ENCODE data around the gene CNTNAP2.

Gene CNTNAP2

DNA sequence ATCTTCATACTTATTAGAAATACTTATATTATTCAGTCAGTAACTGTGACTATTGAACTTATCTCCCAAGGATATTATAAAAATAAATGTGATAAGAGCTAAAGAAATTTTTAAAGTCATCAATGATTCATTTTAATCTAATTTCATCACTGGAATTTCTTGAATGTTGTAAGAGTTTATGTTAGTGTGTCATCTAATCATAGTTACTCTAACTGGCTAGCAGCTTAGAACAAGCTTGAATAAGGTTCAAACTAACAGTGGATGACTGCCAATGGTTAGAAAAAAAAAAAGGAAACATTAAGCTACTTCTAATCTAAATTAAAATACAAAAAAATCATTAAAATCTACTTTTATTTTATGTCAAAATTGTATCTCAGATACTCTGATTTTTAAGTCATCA is 1066.3 kb downstream of the CNTNAP2 start:
- no peak overlapping the region for H3K27ac ChIP-seq
- TF ChIP-seq, protein P1, sequence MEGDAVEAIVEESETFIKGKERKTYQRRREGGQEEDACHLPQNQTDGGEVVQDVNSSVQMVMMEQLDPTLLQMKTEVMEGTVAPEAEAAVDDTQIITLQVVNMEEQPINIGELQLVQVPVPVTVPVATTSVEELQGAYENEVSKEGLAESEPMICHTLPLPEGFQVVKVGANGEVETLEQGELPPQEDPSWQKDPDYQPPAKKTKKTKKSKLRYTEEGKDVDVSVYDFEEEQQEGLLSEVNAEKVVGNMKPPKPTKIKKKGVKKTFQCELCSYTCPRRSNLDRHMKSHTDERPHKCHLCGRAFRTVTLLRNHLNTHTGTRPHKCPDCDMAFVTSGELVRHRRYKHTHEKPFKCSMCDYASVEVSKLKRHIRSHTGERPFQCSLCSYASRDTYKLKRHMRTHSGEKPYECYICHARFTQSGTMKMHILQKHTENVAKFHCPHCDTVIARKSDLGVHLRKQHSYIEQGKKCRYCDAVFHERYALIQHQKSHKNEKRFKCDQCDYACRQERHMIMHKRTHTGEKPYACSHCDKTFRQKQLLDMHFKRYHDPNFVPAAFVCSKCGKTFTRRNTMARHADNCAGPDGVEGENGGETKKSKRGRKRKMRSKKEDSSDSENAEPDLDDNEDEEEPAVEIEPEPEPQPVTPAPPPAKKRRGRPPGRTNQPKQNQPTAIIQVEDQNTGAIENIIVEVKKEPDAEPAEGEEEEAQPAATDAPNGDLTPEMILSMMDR (conservative IDR thresholded peaks at IDR 0.05): no peak

DNA sequence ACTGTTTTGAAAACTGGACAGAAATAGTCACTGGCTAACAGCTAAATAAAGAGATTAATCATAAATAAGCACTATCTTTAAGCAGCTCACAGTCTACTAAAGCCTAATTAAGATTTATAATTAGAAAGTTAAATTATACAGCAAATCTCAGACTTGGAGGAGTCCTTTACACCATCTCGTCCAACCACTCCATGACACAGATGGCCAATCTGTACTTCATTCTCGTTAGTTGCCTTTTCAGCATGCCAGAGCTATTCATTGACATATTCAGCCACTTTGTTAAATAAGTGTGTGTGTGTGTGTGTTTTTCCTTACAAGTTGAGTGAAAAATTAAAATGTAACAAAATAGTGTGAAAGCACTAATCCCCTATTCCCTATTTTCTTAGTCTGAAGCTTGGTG is 1066.7 kb downstream of the CNTNAP2 start:
- TF ChIP-seq, protein P1 (conservative IDR thresholded peaks at IDR 0.05): no peak
- no peak overlapping the region for H3K27ac ChIP-seq

DNA sequence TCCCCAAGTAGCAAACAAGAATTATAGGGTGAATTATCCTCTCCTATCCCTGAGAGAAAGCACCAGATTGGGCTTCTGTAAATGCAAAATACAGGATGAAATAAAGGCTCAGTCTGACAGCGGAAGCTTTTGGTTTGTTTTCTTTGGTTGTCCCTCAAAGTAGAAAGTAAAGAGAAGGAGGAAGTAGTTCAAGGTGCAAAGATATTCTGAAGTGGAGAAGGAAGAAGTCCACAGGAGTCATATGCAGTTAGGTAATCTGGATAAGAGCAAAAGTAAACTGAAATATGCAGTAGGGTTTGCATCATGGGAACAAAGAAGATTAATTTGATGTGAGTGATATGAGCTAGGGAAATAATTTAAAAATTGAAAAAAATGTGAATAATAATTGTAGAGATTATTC is 1071.9 kb downstream of the CNTNAP2 start:
- no peak overlapping the region for H3K27ac ChIP-seq
- TF ChIP-seq, protein P1 (conservative IDR thresholded peaks at IDR 0.05): no peak

DNA sequence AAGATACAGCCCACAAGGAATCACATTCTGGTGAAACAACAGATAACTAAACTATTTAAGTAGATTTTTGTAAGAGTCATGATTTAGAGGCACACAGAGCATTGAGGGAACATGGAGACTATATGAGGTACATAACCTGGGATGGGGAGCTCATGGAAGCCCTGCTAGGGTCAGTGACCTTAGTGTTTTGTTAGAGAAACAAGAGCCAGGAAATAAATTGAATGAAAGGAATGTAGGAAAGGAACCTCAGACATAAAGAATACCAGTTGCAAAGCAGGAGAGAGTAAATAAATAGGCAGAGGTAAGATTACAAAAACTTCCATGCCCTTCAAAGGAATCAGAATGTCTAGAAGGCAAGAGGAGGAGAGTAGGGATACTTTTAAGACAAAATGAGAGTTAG is 1076.9 kb downstream of the CNTNAP2 start:
- no peak overlapping the region for H3K27ac ChIP-seq
- TF ChIP-seq, protein P1 (conservative IDR thresholded peaks at IDR 0.05): no peak

DNA sequence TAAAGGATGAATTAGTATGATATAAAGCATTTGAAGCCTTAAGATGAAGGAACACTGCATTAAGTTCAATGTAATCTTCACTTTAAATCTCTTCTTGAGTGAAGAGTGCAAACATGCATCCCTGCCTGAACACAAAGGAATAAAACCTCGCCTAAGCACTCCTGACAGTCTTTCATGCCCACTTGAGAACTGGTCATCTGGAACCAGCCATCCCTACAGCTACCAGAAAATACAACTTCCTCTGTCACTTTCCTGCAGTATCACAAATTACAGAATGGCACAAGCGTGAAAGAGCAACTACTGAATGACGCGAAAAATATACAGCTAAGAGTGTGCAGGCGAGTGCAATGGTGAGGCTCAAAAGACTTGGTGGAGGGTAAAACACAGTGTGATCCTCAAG is 1079.9 kb downstream of the CNTNAP2 start:
- H3K27ac ChIP-seq: no peak overlapping the region
- TF ChIP-seq, protein P1 (conservative IDR thresholded peaks at IDR 0.05): no peak

DNA sequence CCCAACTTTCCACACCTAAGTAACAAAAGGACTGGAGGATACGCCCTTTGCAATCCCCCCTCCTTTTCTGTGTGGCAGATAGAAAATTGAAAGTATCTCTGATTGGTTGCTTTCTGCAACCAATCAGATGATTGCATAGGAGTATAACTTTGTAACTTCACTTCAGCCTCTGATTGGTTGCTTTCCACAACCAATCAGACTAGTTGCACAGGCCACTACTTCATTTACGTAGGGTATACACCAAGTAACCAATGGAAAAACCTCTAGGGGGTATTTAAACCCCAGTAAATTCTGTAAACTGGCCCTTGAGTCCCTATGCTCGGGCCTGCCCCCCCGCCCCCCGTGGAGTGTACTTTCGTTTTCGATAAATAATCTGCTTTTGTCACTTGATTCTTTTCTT is 1080.4 kb downstream of the CNTNAP2 start:
- TF ChIP-seq, protein P1 (conservative IDR thresholded peaks at IDR 0.05): no peak
- H3K27ac ChIP-seq: no peak overlapping the region

DNA sequence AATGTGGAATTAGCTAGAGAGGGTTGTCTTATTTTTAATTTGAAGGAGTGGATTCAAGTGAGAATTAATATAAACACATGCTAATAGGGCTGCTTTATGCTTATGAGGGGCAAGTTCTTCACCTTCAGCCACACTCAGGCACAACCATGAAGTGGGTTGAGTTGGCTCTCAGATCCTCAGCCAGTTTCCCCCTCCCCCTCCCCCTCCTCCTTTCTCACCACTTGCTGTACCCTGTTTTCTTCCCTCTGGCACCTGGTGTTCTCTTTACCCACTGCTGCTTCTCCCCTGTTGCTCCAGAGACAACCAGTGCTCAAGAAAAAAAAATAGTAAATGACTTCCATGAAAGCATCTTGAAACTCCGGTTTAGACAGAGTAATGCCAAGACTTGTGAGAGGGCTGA is 1083.3 kb downstream of the CNTNAP2 start:
- TF ChIP-seq, protein P1 (conservative IDR thresholded peaks at IDR 0.05): no peak
- no peak overlapping the region for H3K27ac ChIP-seq

DNA sequence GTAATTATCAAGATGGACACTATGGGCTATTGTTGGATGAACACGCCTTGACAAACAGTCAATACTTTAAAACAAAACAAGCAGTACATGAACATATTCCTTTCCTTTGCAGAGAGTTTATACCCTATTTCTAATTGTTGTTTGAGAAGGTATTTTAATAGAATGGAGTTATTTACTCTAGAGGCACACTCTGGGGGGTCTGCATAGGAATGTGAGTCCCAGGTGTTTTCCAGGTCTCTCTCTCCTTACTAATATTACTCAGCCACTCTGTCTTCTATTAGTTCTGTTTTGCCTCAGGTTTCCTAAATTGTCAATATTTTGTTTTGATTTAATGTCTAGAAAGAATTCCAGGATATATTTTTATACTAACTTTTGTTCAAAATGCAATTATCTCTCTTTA is 1091.4 kb downstream of the CNTNAP2 start:
- TF ChIP-seq, protein P1 (conservative IDR thresholded peaks at IDR 0.05): no peak
- no peak overlapping the region for H3K27ac ChIP-seq

Measured in VCaP (cell line).